Measurements from ENCODE around the gene DOCK2.

Gene DOCK2

GRCh38 chr5:170020423-170020822, 383.3 kb downstream of the DOCK2 start:
- Histone ChIP-seq H3K27me3 (ENCODE audit: low read length) (no peaks in the 10 kb centered on the region), H3K79me2 (ENCODE audit: insufficient read depth, low read length) (no peaks in the 10 kb centered on the region), H3K36me3 (ENCODE audit: low read length) (peaks cover 3% of the 10 kb centered on the region; the same call in 1 of the 2 replicates), H3K9me3 (ENCODE audit: insufficient read depth, low read length) (no peaks in the 10 kb centered on the region), H3K4me3 (ENCODE audit: insufficient read depth, low read length, poor library complexity, severe bottlenecking) (no peak overlapping the region), H3K27ac (ENCODE audit: low read depth, low read length) (no peak overlapping the region), H4K20me1 (ENCODE audit: low read depth, low read length) (no peaks in the 10 kb centered on the region), H3K9ac (ENCODE audit: low read length) (no peak overlapping the region), H3F3A (ENCODE audit: insufficient read depth) (no peaks in the 10 kb centered on the region), H2AFZ (ENCODE audit: low read depth, low read length, severe bottlenecking) (no peak overlapping the region), H3K9me2 (replicated peaks; ENCODE audit: insufficient read depth, low read length) (no peaks in the 10 kb centered on the region), H3K4me2 (ENCODE audit: low read depth, low read length, poor library complexity, severe bottlenecking) (no peak overlapping the region)
- TF ChIP-seq, protein P1, sequence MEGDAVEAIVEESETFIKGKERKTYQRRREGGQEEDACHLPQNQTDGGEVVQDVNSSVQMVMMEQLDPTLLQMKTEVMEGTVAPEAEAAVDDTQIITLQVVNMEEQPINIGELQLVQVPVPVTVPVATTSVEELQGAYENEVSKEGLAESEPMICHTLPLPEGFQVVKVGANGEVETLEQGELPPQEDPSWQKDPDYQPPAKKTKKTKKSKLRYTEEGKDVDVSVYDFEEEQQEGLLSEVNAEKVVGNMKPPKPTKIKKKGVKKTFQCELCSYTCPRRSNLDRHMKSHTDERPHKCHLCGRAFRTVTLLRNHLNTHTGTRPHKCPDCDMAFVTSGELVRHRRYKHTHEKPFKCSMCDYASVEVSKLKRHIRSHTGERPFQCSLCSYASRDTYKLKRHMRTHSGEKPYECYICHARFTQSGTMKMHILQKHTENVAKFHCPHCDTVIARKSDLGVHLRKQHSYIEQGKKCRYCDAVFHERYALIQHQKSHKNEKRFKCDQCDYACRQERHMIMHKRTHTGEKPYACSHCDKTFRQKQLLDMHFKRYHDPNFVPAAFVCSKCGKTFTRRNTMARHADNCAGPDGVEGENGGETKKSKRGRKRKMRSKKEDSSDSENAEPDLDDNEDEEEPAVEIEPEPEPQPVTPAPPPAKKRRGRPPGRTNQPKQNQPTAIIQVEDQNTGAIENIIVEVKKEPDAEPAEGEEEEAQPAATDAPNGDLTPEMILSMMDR (IDR thresholded peaks at IDR 0.05; ENCODE audit: insufficient read depth, low read length, poor library complexity, severe bottlenecking): no peak
- TF ChIP-seq EZH2phosphoT487 (conservative IDR thresholded peaks at IDR 0.05; ENCODE audit: low read length): no peak

GRCh38 chr5:170021506-170021905, 384.4 kb downstream of the DOCK2 start:
- peaks cover 3% of the 10 kb centered on the region; the same call in 1 of the 2 replicates for H3K36me3 ChIP-seq (ENCODE audit: low read length)
- TF ChIP-seq, protein P1 (IDR thresholded peaks at IDR 0.05; ENCODE audit: insufficient read depth, low read length, poor library complexity, severe bottlenecking): no peak
- no peak for TF ChIP-seq EZH2phosphoT487 (conservative IDR thresholded peaks at IDR 0.05; ENCODE audit: low read length)
- H2AFZ ChIP-seq (ENCODE audit: low read depth, low read length, severe bottlenecking): no peak overlapping the region
- no peaks in the 10 kb centered on the region for H3K9me3 ChIP-seq (ENCODE audit: insufficient read depth, low read length)
- no peak overlapping the region for H3K4me2 ChIP-seq (ENCODE audit: low read depth, low read length, poor library complexity, severe bottlenecking)
- no peaks in the 10 kb centered on the region for H3K9me2 ChIP-seq (replicated peaks; ENCODE audit: insufficient read depth, low read length)
- H3K27me3 ChIP-seq (ENCODE audit: low read length): no peaks in the 10 kb centered on the region
- H4K20me1 ChIP-seq (ENCODE audit: low read depth, low read length): no peaks in the 10 kb centered on the region
- no peaks in the 10 kb centered on the region for H3F3A ChIP-seq (ENCODE audit: insufficient read depth)
- H3K4me3 ChIP-seq (ENCODE audit: insufficient read depth, low read length, poor library complexity, severe bottlenecking): no peak overlapping the region
- no peaks in the 10 kb centered on the region for H3K79me2 ChIP-seq (ENCODE audit: insufficient read depth, low read length)
- H3K27ac ChIP-seq (ENCODE audit: low read depth, low read length): no peak overlapping the region
- no peak overlapping the region for H3K9ac ChIP-seq (ENCODE audit: low read length)

- Histone ChIP-seq H4K20me1 (ENCODE audit: low read depth, low read length) (no peaks in the 10 kb centered on the region), H2AFZ (ENCODE audit: low read depth, low read length, severe bottlenecking) (no peak overlapping the region), H3K4me2 (ENCODE audit: low read depth, low read length, poor library complexity, severe bottlenecking) (no peak overlapping the region), H3K79me2 (ENCODE audit: insufficient read depth, low read length) (no peaks in the 10 kb centered on the region), H3K9me3 (ENCODE audit: insufficient read depth, low read length) (no peaks in the 10 kb centered on the region), H3K27me3 (ENCODE audit: low read length) (no peaks in the 10 kb centered on the region), H3K9ac (ENCODE audit: low read length) (no peak overlapping the region), H3K36me3 (ENCODE audit: low read length) (peaks cover 7% of the 10 kb centered on the region; the same call in 1 of the 2 replicates), H3K27ac (ENCODE audit: low read depth, low read length) (no peak overlapping the region), H3F3A (ENCODE audit: insufficient read depth) (no peaks in the 10 kb centered on the region), H3K9me2 (replicated peaks; ENCODE audit: insufficient read depth, low read length) (no peaks in the 10 kb centered on the region), H3K4me3 (ENCODE audit: insufficient read depth, low read length, poor library complexity, severe bottlenecking) (no peak overlapping the region)
- TF ChIP-seq, protein P1 (IDR thresholded peaks at IDR 0.05; ENCODE audit: insufficient read depth, low read length, poor library complexity, severe bottlenecking): no peak
- no peak for TF ChIP-seq EZH2phosphoT487 (conservative IDR thresholded peaks at IDR 0.05; ENCODE audit: low read length)
Observed at GRCh38 chr5:170025853-170026252, 388.8 kb downstream of the DOCK2 start.
